Endodermal cell (in vitro differentiated cells): ENCODE results near the gene KCNQ1. TPM values are rescaled to one million over a fixed set of nuclear protein-coding genes. Genes with fewer than 3 reads are reported as not detected.

ENCODE experiments used
- DNase-seq: peaks from one replicate; pipeline ENCODE4 v3.0.0-alpha.2; 2017
- H3K27ac ChIP-seq: 2 replicates; pipeline ENCODE4 v1.5.1; 2013; ENCODE audit warnings: mild to moderate bottlenecking, low read depth, low read length, moderate library complexity
- H3K27me3 ChIP-seq: 2 replicates; pipeline ENCODE4 v1.6.1; 2013; ENCODE audit warnings: mild to moderate bottlenecking, low read length, moderate library complexity; ENCODE audit not compliant: insufficient read depth, control insufficient read depth, poor library complexity, severe bottlenecking
- H3K36me3 ChIP-seq: 2 replicates; pipeline ENCODE4 v1.7.0; 2013; ENCODE audit warnings: mild to moderate bottlenecking, low read length, moderate library complexity; ENCODE audit not compliant: control insufficient read depth, insufficient read depth
- H3K4me1 ChIP-seq: one replicate; pipeline ENCODE4 v1.7.0; 2013; ENCODE audit warnings: low read length; ENCODE audit not compliant: control insufficient read depth, insufficient read depth
- H3K4me3 ChIP-seq: 2 replicates; pipeline ENCODE4 v1.5.1; 2013; ENCODE audit warnings: mild to moderate bottlenecking, low read length, moderate library complexity
- H3K9ac ChIP-seq: 2 replicates; pipeline ENCODE4 v1.6.1; 2013; ENCODE audit warnings: mild to moderate bottlenecking, low read length, moderate library complexity; ENCODE audit not compliant: poor library complexity, severe bottlenecking; ENCODE audit errors: extremely low read depth
- H3K9me3 ChIP-seq: 2 replicates; pipeline ENCODE4 v1.6.1; 2013; ENCODE audit warnings: mild to moderate bottlenecking, low read length, moderate library complexity; ENCODE audit not compliant: control insufficient read depth
- H3K27ac Mint-ChIP-seq: 2 replicates; pipeline ENCODE4 v1.8.0; 2020; ENCODE audit warnings: mixed read lengths
- H3K27me3 Mint-ChIP-seq: 2 replicates; pipeline ENCODE4 v1.8.0; 2021; ENCODE audit warnings: mild to moderate bottlenecking, mixed read lengths; ENCODE audit not compliant: insufficient read depth
- H3K36me3 Mint-ChIP-seq: 2 replicates; pipeline ENCODE4 v1.8.0; 2020; ENCODE audit warnings: low read depth, mixed read lengths
- H3K4me1 Mint-ChIP-seq: 2 replicates; pipeline ENCODE4 v1.8.0; 2020; ENCODE audit warnings: mixed read lengths
- H3K4me3 Mint-ChIP-seq: 2 replicates; pipeline ENCODE4 v1.8.0; 2020; ENCODE audit warnings: mild to moderate bottlenecking, moderate library complexity, mixed read lengths
- H3K9me3 Mint-ChIP-seq: 2 replicates; pipeline ENCODE4 v1.8.0; 2020; ENCODE audit warnings: mild to moderate bottlenecking, mixed read lengths
- CTCF ChIP-seq: fragments of 200-600 bp; sonication (generic); conservative IDR thresholded peaks from 2 replicates; pipeline ENCODE4 v1.5.0; 2021; ENCODE audit warnings: antibody characterized with exemption, mild to moderate bottlenecking
- WGBS, 2 experiments: methylation state at CpG; one replicate each; pipeline versions ENCODE4 v1.1.5 to v1.1.7; 2013; ENCODE audit warnings: missing lambda C conversion rate in 2 of 2, mixed read lengths in 1 of 2; ENCODE audit not compliant: insufficient coverage in 1 of 2, insufficient read length in 1 of 2; 5-methylcytosine and 5-hydroxymethylcytosine counted together
- total RNA-seq, 2 donors: library from RNA; stranded (reverse); fragmentation: NEBNext Ultra II Directional in 1 of 2; extraction: Animal tissue kit (Norgen Biotek cat#: 25700) in 1 of 2; gene quantifications; 2 replicates in 1 of 2; 3 replicates in 1 of 2; pipeline ENCODE4 v1.2.1, GENCODE V29; 2021

KCNQ1 gene
- total RNA-seq, 2 donors from 2014 or later, result 1.8 to 3.5 TPM

DNA sequence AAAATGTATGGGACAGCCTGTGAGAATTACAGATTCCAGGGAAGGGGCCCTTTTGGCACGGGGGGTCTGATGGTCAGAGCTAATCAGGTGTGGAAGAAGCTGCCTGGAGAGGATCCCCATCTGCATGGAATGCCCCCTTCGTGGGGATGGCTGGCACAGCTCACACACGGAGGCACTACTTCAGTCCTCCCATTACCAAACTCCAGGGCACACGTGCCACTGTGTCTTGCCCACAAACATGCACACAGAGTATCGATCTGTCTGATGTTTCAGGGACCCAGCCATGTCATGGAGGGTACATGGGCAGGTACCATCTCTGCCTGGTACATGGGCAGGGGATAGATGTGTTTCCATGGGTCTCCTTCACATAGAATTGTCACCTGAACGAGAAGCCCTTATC is 240.2 kb downstream of the KCNQ1 start:
- Histone ChIP-seq H3K27ac (no peak overlapping the region), H3K4me1 (peaks cover 27% of the 10 kb centered on the region), H3K27me3 (no peaks in the 10 kb centered on the region), H3K36me3 (peaks cover 17% of the 10 kb centered on the region), H3K9ac (no peak overlapping the region), H3K9me3 (no peaks in the 10 kb centered on the region), H3K4me3 (no peak overlapping the region)
- 82 to 87% methylated on average over 4 to 6 of the region's 6 CpGs for WGBS, 2 experiments
- no peak for DNase-seq
- Mint-ChIP-seq H3K27ac (no peak overlapping the region), H3K4me3 (no peak overlapping the region), H3K27me3 (no peaks in the 10 kb centered on the region), H3K4me1 (peaks cover 56% of the 10 kb centered on the region), H3K9me3 (no peaks in the 10 kb centered on the region), H3K36me3 (peaks cover 2% of the 10 kb centered on the region)
- TF ChIP-seq CTCF, result no peak

- H3K4me3 ChIP-seq, result no peak overlapping the region
- H3K27me3 ChIP-seq, result no peaks in the 10 kb centered on the region
- Mint-ChIP-seq H3K9me3 (no peaks in the 10 kb centered on the region), H3K27ac (no peak overlapping the region), H3K4me3 (no peak overlapping the region), H3K36me3 (peaks cover 4% of the 10 kb centered on the region), H3K27me3 (no peaks in the 10 kb centered on the region), H3K4me1 (peaks cover 63% of the 10 kb centered on the region)
- H3K9ac ChIP-seq, result no peak overlapping the region
- H3K4me1 ChIP-seq, result peaks cover 27% of the 10 kb centered on the region
- peaks cover 22% of the 10 kb centered on the region for H3K36me3 ChIP-seq
- H3K27ac ChIP-seq, result no peak overlapping the region
- WGBS, 2 experiments, result 91 to 98% methylated on average over 8 to 13 of the region's 13 CpGs
- no peak for TF ChIP-seq CTCF
- DNase-seq, result peak; percentile 32
- no peaks in the 10 kb centered on the region for H3K9me3 ChIP-seq
Observed at GRCh38 chr11:2685566-2686359, 241.0 kb downstream of the KCNQ1 start.

GRCh38 chr11:2686360-2687222 is 241.8 kb downstream of the KCNQ1 start:
- H3K9me3 Mint-ChIP-seq, result no peaks in the 10 kb centered on the region
- no peaks in the 10 kb centered on the region for H3K9me3 ChIP-seq
- no peak for TF ChIP-seq CTCF
- 93 to 98% methylated on average over 7 of the region's 7 CpGs for WGBS, 2 experiments
- H3K4me3 ChIP-seq, result no peak overlapping the region
- H3K4me3 Mint-ChIP-seq, result no peak overlapping the region
- no peak overlapping the region for H3K27ac ChIP-seq
- H3K27me3 Mint-ChIP-seq, result no peaks in the 10 kb centered on the region
- peaks cover 33% of the 10 kb centered on the region for H3K4me1 ChIP-seq
- H3K36me3 ChIP-seq, result peaks cover 22% of the 10 kb centered on the region
- H3K4me1 Mint-ChIP-seq, result peaks cover 69% of the 10 kb centered on the region
- H3K27me3 ChIP-seq, result no peaks in the 10 kb centered on the region
- peak; percentile 38 for DNase-seq
- H3K9ac ChIP-seq, result no peak overlapping the region
- peaks cover 4% of the 10 kb centered on the region for H3K36me3 Mint-ChIP-seq
- no peak overlapping the region for H3K27ac Mint-ChIP-seq
